Kidney epithelial cell (primary cell): ENCODE measurements around the gene UMPS. TPM values are rescaled to one million over a fixed set of nuclear protein-coding genes. Genes with fewer than 3 reads are reported as not detected.

Experiments used
- DNase-seq: peaks from one replicate; pipeline ENCODE4 v3.0.0-alpha.2; 2010; ENCODE audit warnings: low read depth
- H3K27me3 ChIP-seq: 2 replicates; pipeline ENCODE4 v1.6.0; 2011; ENCODE audit warnings: low read length; ENCODE audit not compliant: control insufficient read depth, insufficient read depth
- H3K36me3 ChIP-seq: 2 replicates; pipeline ENCODE4 v1.5.1; 2011; ENCODE audit warnings: low read length; ENCODE audit not compliant: control insufficient read depth, insufficient read depth
- H3K4me3 ChIP-seq: 2 replicates; pipeline ENCODE4 v1.5.1; 2011; ENCODE audit warnings: low read depth, mild to moderate bottlenecking, control low read depth, low read length
- total RNA-seq: library from RNA; depleted of rRNA; stranded (reverse); fragments of >200 nt; gene quantifications from 2 replicates; pipeline ENCODE4 v1.2.3, GENCODE V29; 2015
- TF ChIP-seq, protein P1 (sequence below): IDR thresholded peaks from 2 replicates; pipeline ENCODE4 v1.5.1; 2011; ENCODE audit warnings: mild to moderate bottlenecking, moderate library complexity, low read length, control low read depth, inconsistent platforms; ENCODE audit not compliant: insufficient read depth, poor library complexity, severe bottlenecking

UMPS gene
- total RNA-seq, 1 donor from 2014 or later, result 36.0 TPM

GRCh38 chr3:124774841-124775402 is 44.7 kb downstream of the UMPS start:
- no peak for DNase-seq
- no peaks in the 10 kb centered on the region for H3K27me3 ChIP-seq
- TF ChIP-seq, protein P1, sequence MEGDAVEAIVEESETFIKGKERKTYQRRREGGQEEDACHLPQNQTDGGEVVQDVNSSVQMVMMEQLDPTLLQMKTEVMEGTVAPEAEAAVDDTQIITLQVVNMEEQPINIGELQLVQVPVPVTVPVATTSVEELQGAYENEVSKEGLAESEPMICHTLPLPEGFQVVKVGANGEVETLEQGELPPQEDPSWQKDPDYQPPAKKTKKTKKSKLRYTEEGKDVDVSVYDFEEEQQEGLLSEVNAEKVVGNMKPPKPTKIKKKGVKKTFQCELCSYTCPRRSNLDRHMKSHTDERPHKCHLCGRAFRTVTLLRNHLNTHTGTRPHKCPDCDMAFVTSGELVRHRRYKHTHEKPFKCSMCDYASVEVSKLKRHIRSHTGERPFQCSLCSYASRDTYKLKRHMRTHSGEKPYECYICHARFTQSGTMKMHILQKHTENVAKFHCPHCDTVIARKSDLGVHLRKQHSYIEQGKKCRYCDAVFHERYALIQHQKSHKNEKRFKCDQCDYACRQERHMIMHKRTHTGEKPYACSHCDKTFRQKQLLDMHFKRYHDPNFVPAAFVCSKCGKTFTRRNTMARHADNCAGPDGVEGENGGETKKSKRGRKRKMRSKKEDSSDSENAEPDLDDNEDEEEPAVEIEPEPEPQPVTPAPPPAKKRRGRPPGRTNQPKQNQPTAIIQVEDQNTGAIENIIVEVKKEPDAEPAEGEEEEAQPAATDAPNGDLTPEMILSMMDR, result no peak
- no peaks in the 10 kb centered on the region for H3K36me3 ChIP-seq
- no peak overlapping the region for H3K4me3 ChIP-seq

GRCh38 chr3:124775877-124776276 is 45.6 kb downstream of the UMPS start:
- Histone ChIP-seq H3K4me3 (no peak overlapping the region), H3K27me3 (no peaks in the 10 kb centered on the region), H3K36me3 (no peaks in the 10 kb centered on the region)
- TF ChIP-seq, protein P1, result no peak
- no peak for DNase-seq

DNA sequence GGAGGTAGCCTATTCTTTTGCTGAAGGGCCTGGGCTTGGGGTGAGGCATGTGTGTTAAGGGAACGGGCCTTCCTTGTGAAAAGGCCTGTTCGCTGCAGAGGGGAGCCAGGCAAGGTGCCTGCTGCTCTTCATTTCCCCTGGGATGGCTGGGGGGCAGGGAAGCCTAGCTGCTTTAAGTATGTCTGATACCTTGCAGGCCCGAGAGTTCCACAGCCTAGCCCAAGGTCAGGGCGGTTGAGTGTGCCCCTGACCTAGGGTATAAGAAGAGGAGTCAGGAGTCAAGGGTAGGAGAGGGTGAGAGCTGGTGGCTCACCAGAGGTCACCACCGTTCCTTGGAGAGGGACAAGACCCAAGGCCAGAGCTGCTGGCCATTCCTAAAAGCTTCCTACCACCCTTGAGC is 46.6 kb downstream of the UMPS start:
- no peak for DNase-seq
- no peaks in the 10 kb centered on the region for H3K27me3 ChIP-seq
- H3K36me3 ChIP-seq, result no peaks in the 10 kb centered on the region
- TF ChIP-seq, protein P1, result no peak
- H3K4me3 ChIP-seq, result no peak overlapping the region

DNA sequence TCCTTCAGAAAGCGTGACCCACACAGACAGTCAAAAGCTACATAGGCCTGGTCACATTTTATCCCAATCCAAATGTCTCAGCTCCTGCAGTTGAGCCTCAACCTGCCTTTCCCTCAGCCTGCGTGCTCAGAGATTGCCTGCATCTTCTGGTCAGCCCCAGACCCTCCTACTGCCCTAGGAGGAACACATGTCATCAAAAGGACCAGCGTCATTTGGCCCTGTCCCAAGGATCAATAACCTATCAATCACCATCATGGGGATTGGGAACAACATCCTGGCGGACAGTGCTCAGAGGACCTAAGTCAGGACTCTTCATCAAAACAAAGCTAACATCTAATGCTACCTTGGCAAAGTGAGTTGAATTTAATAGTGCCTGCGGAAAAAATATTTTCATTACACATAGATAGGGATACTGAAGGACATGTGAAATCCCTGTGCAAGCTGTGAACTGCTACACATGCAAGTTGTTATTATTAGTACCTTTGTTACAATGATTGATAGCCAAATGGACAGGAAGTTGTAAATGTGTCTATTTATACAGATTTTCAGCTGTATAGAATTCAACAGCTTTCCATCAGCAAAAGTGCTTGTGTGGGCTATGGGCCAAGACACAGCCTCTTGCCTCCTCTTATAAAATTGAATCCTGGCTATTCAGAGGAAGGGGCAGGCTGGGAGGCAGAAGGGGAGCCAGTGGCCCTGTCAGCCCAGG is 47.7 kb downstream of the UMPS start:
- DNase-seq, result no peak
- Histone ChIP-seq H3K4me3 (no peak overlapping the region), H3K27me3 (no peaks in the 10 kb centered on the region), H3K36me3 (no peaks in the 10 kb centered on the region)
- TF ChIP-seq, protein P1, result no peak

DNA sequence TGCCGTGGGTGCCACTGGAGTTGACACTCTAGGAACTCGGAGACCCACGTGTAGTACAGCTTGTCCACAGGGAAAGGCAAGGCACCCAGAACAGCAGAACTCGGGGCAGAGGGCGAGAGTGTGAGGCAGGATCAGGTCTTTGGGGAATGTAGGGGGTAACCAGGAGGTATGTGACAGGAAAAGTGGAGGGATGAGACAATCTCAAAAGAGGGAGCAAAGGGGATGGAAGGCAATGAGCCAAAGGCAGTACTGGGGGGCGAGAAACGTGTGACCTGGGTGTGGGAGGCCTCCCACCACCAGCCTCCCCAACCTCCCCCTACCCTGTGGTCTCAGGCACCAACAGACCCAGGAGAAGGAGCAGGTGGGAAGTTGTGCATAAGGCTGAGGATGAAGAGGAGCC is 48.9 kb downstream of the UMPS start:
- no peaks in the 10 kb centered on the region for H3K36me3 ChIP-seq
- TF ChIP-seq, protein P1, result no peak
- no peak for DNase-seq

GRCh38 chr3:124779751-124780191 is 49.5 kb downstream of the UMPS start:
- Histone ChIP-seq H3K4me3 (no peak overlapping the region), H3K36me3 (no peaks in the 10 kb centered on the region), H3K27me3 (no peaks in the 10 kb centered on the region)
- no peak for DNase-seq
- TF ChIP-seq, protein P1, result no peak

More for the DNA sequence above, 48.9 kb downstream of the UMPS start:
- no peak overlapping the region for H3K4me3 ChIP-seq
- H3K27me3 ChIP-seq, result no peaks in the 10 kb centered on the region
